ENCODE results near the gene DAP. TPM values are rescaled to one million over a fixed set of nuclear protein-coding genes. Genes with fewer than 3 reads are reported as not detected.

The DAP gene
- polyA plus RNA-seq, 3 donors = 60.9 to 69.0 (median 62.3) TPM

GRCh38 chr5:10761933-10762775, 1.1 kb upstream of the DAP start:
- Histone ChIP-seq H3K36me3 (replicated peaks in 1 of 2; ENCODE audit: control insufficient read depth in 1 of 2, insufficient read depth in 2 of 2, low read length in 2 of 2) (peaks cover 2 to 7% of the 10 kb centered on the region in 2 donors), H3K9me3 (replicated peaks in 1 of 2; ENCODE audit: control insufficient read depth in 1 of 2, insufficient read depth in 1 of 2, low read length in 2 of 2) (no peaks in the 10 kb centered on the region), H2AFZ (ENCODE audit: insufficient read depth, low read depth, low read length, poor library complexity, severe bottlenecking) (peak overlapping the region; percentile 71), H3K79me2 (ENCODE audit: insufficient read depth, low read length) (peaks cover 38% of the 10 kb centered on the region), H3K27ac (ENCODE audit: low read depth in 1 of 2, low read length in 2 of 2) (peak overlapping the region; percentile 94 to 99), H3K4me3 (replicated peaks in 1 of 3; ENCODE audit: low read depth in 2 of 3, low read length in 3 of 3) (peak overlapping the region; percentile 9 to 71 (median 39)), H4K20me1 (ENCODE audit: insufficient read depth, low read length) (peaks cover 30% of the 10 kb centered on the region), H3K9ac (ENCODE audit: insufficient read depth, low read length, poor library complexity, severe bottlenecking) (peak overlapping the region; percentile 79), H3K4me2 (replicated peaks; ENCODE audit: extremely low read depth, low read length, poor library complexity, severe bottlenecking) (peak overlapping the region; percentile 83), H3K27me3 (ENCODE audit: control insufficient read depth in 2 of 2, insufficient read depth in 2 of 2, low read length in 2 of 2) (no peaks in the 10 kb centered on the region), H3K4me1 (ENCODE audit: control insufficient read depth in 1 of 2, insufficient read depth in 2 of 2, low read length in 2 of 2) (peaks cover 43 to 46% of the 10 kb centered on the region in 2 donors)
- intact Hi-C loops (cut with micrococcal nuclease) = loop anchor here (2.0 to 10.0 kb wide), 5 partner anchors 29 to 310 kb away; no protein-coding TSS in a partner anchor
- 8% methylated on average over 17 of the region's 17 CpGs for WGBS (ENCODE audit: insufficient coverage)
- Mint-ChIP-seq H3K4me1 (peaks cover 44% of the 10 kb centered on the region), H3K27ac (peak overlapping the region; percentile 97 to 99 (median 98)), H3K9me3 (no peaks in the 10 kb centered on the region), H3K27me3 (ENCODE audit: low read depth in 3 of 3) (peaks cover 0 to 2% (median 1%) of the 10 kb centered on the region in 3 donors), H3K36me3 (peaks cover 6 to 18% of the 10 kb centered on the region in 2 donors), H3K4me3 (peak overlapping the region; percentile 73 to 82)
- TF ChIP-seq CTCF (IDR thresholded peaks at IDR 0.05) = no peak
- DNase-seq = peak; percentile 88 to 96 (median 96)

GRCh38 chr5:10760921-10761184, 181 bp downstream of the DAP start:
- Mint-ChIP-seq H3K36me3 (peaks cover 12 to 21% of the 10 kb centered on the region in 2 donors), H3K27me3 (ENCODE audit: low read depth in 3 of 3) (peaks cover 0 to 2% (median 1%) of the 10 kb centered on the region in 3 donors), H3K4me3 (peak overlapping the region; percentile 50 to 51), H3K4me1 (peaks cover 54% of the 10 kb centered on the region), H3K9me3 (no peaks in the 10 kb centered on the region), H3K27ac (peak overlapping the region in 5 of 7 donors; percentile 25 to 99 (median 57))
- H3K4me2 ChIP-seq (replicated peaks; ENCODE audit: extremely low read depth, low read length, poor library complexity, severe bottlenecking) = peak overlapping the region; percentile 73
- 0% methylated on average over 42 of the region's 42 CpGs for whole genome bisulfite sequencing (ENCODE audit: insufficient coverage)
- H4K20me1 ChIP-seq (ENCODE audit: insufficient read depth, low read length) = peaks cover 43% of the 10 kb centered on the region
- H3K9ac ChIP-seq (ENCODE audit: insufficient read depth, low read length, poor library complexity, severe bottlenecking) = peak overlapping the region; percentile 92
- H2AFZ ChIP-seq (ENCODE audit: insufficient read depth, low read depth, low read length, poor library complexity, severe bottlenecking) = peak overlapping the region; percentile 43
- no peak for TF ChIP-seq CTCF (IDR thresholded peaks at IDR 0.05)
- DNase-seq = no peak
- H3K36me3 ChIP-seq (replicated peaks in 1 of 2; ENCODE audit: control insufficient read depth in 1 of 2, insufficient read depth in 2 of 2, low read length in 2 of 2) = peaks cover 2 to 19% of the 10 kb centered on the region in 2 donors
- no peaks in the 10 kb centered on the region for H3K27me3 ChIP-seq (ENCODE audit: control insufficient read depth in 2 of 2, insufficient read depth in 2 of 2, low read length in 2 of 2)
- H3K9me3 ChIP-seq (replicated peaks in 1 of 2; ENCODE audit: control insufficient read depth in 1 of 2, insufficient read depth in 1 of 2, low read length in 2 of 2) = no peaks in the 10 kb centered on the region
- peak overlapping the region; percentile 71 to 97 (median 85) for H3K4me3 ChIP-seq (replicated peaks in 1 of 3; ENCODE audit: low read depth in 2 of 3, low read length in 3 of 3)
- intact Hi-C loops (cut with micrococcal nuclease) = loop anchor here (2.0 to 10.0 kb wide), 5 partner anchors 28 to 309 kb away; no protein-coding TSS in a partner anchor
- H3K27ac ChIP-seq (ENCODE audit: low read depth in 1 of 2, low read length in 2 of 2) = peak overlapping the region; percentile 85 to 86
- H3K4me1 ChIP-seq (ENCODE audit: control insufficient read depth in 1 of 2, insufficient read depth in 2 of 2, low read length in 2 of 2) = peaks cover 43 to 46% of the 10 kb centered on the region in 2 donors
- H3K79me2 ChIP-seq (ENCODE audit: insufficient read depth, low read length) = peaks cover 51% of the 10 kb centered on the region
